Activated T-helper 2 cell treated with anti-CD3 and anti-CD28 coated beads, Interferon-gamma antibody, Interleukin-2, Interleukin-4, amounts not matched to agents 10 μg/mL and 5 μg/mL and 100 μg/mL, durations not matched to agents 14 hours and 24 hours and 36 hours (primary cell): ENCODE measurements around the gene UVRAG. TPM values are rescaled to one million over a fixed set of nuclear protein-coding genes. Genes with fewer than 3 reads are reported as not detected.

ENCODE experiments used
- DNase-seq: peaks from one replicate; pipeline ENCODE4 v3.0.0; 2021; ENCODE audit warnings: low spot score
- H3K27ac Mint-ChIP-seq: one replicate; pipeline ENCODE4 v1.8.0; 2021; ENCODE audit warnings: mixed read lengths
- H3K27me3 Mint-ChIP-seq: one replicate; pipeline ENCODE4 v1.8.0; 2021; ENCODE audit warnings: low read depth, mixed read lengths
- H3K36me3 Mint-ChIP-seq: one replicate; pipeline ENCODE4 v1.8.0; 2021; ENCODE audit warnings: low read depth, mixed read lengths
- H3K4me1 Mint-ChIP-seq: one replicate; pipeline ENCODE4 v1.8.0; 2021; ENCODE audit warnings: low read depth, mixed read lengths
- H3K4me3 Mint-ChIP-seq: one replicate; pipeline ENCODE4 v1.8.0; 2021; ENCODE audit warnings: low read depth, mild to moderate bottlenecking, moderate library complexity, mixed read lengths
- H3K9me3 Mint-ChIP-seq: one replicate; pipeline ENCODE4 v1.8.0; 2021; ENCODE audit warnings: mixed read lengths
- intact Hi-C: fragments of 100-400 bp; cut with micrococcal nuclease; formaldehyde crosslinking; loops from one replicate; pipeline ENCODE4 v1.15.1; 2023
- total RNA-seq: library from RNA; stranded (reverse); gene quantifications from 2 replicates; pipeline ENCODE4 v1.2.3, GENCODE V29; 2022

UVRAG gene
- total RNA-seq, 1 donor from 2014 or later: 23.3 TPM

DNA sequence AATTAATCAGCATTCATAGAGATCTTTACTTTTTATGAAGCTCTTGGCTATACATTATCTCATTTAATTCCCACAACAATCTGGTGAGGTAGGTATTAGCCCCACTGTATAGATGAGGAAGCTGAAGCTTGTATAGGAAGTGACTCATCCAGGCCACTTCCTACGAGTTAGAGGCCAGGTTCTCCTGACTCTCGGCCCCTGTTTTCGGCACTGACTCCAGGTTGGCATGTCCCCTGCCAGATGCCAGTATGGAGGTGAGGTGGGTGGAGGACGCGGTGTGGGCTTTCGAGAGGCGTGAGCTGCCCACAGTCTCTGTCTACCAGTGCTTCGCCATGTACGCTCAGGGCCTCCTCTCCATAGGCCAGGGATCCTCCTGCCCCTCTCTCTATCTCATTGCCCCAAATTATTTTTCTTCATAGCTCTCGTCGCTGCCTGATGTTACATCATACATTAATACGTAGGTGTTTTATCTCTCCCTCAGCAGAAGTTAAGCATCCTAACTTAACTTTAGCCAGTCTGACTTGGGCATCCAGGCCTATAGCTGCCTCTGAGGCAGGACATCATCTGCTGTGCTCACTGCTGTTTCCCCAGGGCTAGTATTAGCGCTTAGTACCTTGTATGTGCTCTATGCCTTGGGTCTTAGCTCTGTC is 37.4 kb upstream of the UVRAG start:
- DNase-seq: no peak
- H3K27ac Mint-ChIP-seq: no peak overlapping the region
- H3K4me3 Mint-ChIP-seq: no peak overlapping the region

DNA sequence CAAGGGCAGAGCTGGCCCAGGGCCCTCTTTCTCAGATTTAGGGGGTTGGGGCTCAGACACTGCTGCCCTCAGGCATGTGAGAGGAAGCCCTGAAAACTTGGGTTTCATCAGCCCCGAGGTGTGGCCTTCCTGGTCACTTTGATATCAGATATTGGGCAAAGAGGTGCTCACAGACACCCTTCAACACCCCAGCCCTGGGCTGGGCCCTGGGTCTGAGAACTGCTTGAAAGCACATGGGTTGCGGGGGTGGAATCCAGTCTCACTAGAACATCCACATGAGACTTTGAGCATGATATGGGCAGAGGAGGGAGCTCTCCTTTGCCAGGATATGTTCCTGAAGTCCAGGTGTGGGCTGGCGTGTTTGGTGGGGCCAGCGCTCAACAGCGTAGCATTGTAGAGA is 36.0 kb upstream of the UVRAG start:
- no peak for DNase-seq
- no peak overlapping the region for H3K27ac Mint-ChIP-seq
- H3K4me1 Mint-ChIP-seq: peaks cover 20% of the 10 kb centered on the region
- H3K36me3 Mint-ChIP-seq: no peaks in the 10 kb centered on the region
- H3K27me3 Mint-ChIP-seq: no peaks in the 10 kb centered on the region
- no peak overlapping the region for H3K4me3 Mint-ChIP-seq
- H3K9me3 Mint-ChIP-seq: no peaks in the 10 kb centered on the region
- intact Hi-C loops: no loop called here

More for the DNA sequence above, 37.4 kb upstream of the UVRAG start:
- Mint-ChIP-seq H3K27me3 (no peaks in the 10 kb centered on the region), H3K9me3 (no peaks in the 10 kb centered on the region), H3K4me1 (peaks cover 25% of the 10 kb centered on the region), H3K36me3 (no peaks in the 10 kb centered on the region)
- intact Hi-C loops: no loop called here

DNA sequence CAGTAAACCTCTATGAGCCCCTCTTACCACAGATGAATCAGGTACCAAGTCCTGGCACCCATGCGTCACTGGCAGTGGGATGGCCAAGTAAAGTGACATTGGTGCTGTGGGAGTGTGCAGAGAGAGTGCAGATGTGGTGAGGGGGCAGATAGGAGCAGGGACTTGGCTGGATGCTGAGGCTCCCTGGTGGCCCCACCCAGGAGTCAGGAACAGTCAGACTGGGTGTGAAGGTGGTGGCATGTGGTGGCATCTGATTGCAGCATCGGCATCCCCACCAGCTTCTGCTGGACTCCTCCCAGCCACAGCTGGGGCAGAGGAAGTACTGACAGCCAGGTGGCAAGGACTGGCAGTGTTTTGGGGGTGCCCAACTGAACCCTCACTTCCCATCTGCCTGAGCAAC is 35.0 kb upstream of the UVRAG start:
- Mint-ChIP-seq H3K4me1 (peaks cover 20% of the 10 kb centered on the region), H3K9me3 (no peaks in the 10 kb centered on the region), H3K27ac (no peak overlapping the region)

DNA sequence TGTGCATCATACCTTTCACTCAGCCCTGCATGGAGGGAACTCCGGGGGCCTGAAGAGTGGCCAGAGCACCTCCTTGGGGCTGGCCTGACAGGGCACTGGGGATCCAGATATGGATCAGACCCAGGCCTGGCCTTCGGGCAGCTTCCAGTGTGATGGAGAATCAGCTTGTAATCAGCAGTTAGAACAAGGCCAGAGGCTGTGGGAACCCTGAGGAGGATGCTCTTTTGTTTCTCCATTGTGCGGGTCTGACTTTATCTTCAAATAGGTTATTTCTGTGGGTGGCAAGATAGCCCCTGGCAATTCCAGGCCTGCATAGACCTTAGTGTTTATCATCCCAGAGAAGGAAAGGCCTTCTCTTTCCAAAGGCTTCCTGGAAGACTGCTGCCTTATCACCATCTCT is 34.1 kb upstream of the UVRAG start:
- Mint-ChIP-seq H3K27ac (no peak overlapping the region), H3K9me3 (no peaks in the 10 kb centered on the region), H3K4me1 (peaks cover 20% of the 10 kb centered on the region), H3K36me3 (no peaks in the 10 kb centered on the region), H3K4me3 (no peak overlapping the region), H3K27me3 (no peaks in the 10 kb centered on the region)
- DNase-seq: no peak
- intact Hi-C loops: no loop called here

More for the DNA sequence above, 35.0 kb upstream of the UVRAG start:
- Mint-ChIP-seq H3K36me3 (no peaks in the 10 kb centered on the region), H3K27me3 (no peaks in the 10 kb centered on the region), H3K4me3 (no peak overlapping the region)
- intact Hi-C loops: no loop called here
- DNase-seq: no peak

DNA sequence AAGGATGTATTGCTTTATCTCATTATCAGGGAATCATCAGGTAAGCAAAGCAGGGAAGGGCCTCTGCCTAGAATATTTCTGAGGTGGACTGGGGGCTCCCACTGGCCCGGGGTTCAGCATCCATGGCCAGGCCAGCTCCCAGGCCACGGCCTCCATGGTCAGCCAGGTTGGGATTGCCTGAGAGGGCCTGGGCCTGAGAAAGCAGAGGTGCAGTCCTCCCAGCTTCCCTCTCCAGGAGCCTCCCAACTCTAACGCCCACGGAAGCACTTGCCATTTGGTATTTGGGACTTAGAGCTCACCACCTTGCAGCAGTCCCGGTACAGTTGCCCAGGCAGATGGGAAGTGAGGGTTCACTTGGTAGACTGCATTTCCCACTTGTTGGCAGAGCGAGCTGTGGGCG is 33.7 kb upstream of the UVRAG start:
- DNase-seq: no peak
- no peaks in the 10 kb centered on the region for H3K27me3 Mint-ChIP-seq
- intact Hi-C loops: no loop called here
- H3K27ac Mint-ChIP-seq: no peak overlapping the region
- H3K36me3 Mint-ChIP-seq: no peaks in the 10 kb centered on the region
- H3K4me3 Mint-ChIP-seq: no peak overlapping the region
- peaks cover 18% of the 10 kb centered on the region for H3K4me1 Mint-ChIP-seq
- no peaks in the 10 kb centered on the region for H3K9me3 Mint-ChIP-seq

DNA sequence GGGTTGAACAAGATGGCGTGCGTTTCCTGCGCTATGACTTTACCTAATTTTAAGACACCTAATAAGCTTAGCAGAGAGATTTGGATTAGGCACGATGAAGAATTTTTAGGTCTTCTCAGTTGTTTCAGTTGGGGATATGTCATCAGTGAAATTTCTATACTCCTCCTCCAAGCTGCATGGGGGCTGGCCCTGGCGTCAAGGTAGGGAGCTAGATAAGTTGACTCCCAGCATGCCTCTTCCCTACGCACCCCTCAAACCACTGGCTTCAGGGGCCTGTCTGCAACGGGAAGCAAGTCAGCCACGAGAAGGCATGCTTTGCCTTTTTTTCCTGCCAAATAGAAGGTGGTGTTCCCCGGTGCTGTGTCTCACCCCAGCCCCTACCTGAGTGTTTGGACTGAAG is 33.2 kb upstream of the UVRAG start:
- Mint-ChIP-seq H3K4me1 (peaks cover 16% of the 10 kb centered on the region), H3K9me3 (no peaks in the 10 kb centered on the region), H3K27ac (no peak overlapping the region), H3K27me3 (no peaks in the 10 kb centered on the region), H3K36me3 (no peaks in the 10 kb centered on the region), H3K4me3 (no peak overlapping the region)
- no peak for DNase-seq
- intact Hi-C loops: no loop called here

DNA sequence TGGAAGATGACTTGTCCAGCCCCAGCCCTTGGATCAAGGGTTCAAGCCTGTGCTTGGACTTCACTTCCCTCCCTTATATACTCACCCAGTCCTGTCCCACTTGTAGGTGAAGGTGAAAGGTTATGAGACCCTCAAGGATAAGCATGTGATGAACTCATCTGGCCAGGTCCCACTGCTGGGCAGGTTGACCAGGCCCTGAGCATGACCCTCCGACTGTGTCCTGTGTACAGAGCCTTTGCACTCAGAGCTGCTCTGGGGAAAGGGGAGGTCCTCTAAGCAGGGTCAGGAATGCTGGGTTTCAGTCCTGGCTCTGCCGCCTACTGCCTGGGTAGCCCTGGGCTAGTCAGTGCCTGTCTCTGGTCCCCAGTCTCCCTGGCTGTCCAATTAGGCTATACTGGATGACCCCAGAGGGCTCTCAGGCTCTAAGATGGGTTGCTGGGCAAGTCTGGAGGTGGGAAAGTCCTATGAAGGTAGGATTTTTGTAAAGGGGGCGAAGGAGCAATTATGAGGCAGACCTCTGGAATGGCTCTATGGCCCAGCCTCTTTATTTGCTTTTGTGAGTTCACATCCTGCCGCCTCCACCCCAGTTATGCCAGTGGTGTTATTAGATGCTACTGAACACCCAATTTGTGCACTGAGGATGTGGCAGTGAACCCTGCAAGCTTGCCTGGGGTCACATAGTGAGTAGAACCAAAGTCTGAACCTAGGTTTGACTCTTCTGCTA is 32.3 kb upstream of the UVRAG start:
- no peak for DNase-seq
- H3K4me3 Mint-ChIP-seq: no peak overlapping the region
- intact Hi-C loops: no loop called here
- H3K27ac Mint-ChIP-seq: no peak overlapping the region
- H3K4me1 Mint-ChIP-seq: peaks cover 8% of the 10 kb centered on the region
- no peaks in the 10 kb centered on the region for H3K36me3 Mint-ChIP-seq
- no peaks in the 10 kb centered on the region for H3K9me3 Mint-ChIP-seq
- H3K27me3 Mint-ChIP-seq: no peaks in the 10 kb centered on the region

DNA sequence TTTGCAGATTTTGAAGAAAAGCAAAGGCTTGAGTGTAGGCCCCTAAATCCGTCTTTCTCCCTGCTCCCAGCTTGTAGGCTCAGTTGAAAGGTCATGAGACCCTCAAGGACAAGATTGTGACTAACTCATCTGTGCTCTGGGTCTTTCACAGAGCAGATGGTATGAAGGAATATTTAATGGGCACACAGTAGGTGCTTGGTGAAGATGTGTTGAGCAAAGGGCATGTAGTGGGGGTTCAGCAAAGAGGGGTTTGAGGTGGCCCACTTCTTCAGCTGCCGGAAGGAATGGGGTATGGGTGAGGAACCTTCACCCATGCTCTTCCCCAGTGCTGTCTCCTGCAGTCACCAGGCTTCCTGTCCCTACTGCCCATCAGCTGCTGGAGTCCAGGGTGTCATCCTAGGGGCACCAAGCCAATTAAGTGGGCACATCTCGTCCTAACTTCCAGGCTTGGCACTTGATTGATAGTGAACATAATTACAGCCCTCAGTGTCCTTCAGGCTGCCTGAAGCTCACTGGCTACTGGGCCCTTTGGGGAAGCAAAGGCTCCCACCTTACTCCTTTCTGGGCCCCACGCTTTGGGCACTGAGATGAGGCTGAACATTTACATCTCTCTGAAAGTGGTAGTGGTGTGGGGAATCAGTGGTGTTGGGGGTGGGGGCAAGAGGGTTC is 31.5 kb upstream of the UVRAG start:
- intact Hi-C loops: no loop called here
- H3K36me3 Mint-ChIP-seq: no peaks in the 10 kb centered on the region
- DNase-seq: no peak
- H3K27ac Mint-ChIP-seq: no peak overlapping the region
- H3K9me3 Mint-ChIP-seq: no peaks in the 10 kb centered on the region
- no peak overlapping the region for H3K4me3 Mint-ChIP-seq
- peaks cover 2% of the 10 kb centered on the region for H3K4me1 Mint-ChIP-seq
- no peaks in the 10 kb centered on the region for H3K27me3 Mint-ChIP-seq

DNA sequence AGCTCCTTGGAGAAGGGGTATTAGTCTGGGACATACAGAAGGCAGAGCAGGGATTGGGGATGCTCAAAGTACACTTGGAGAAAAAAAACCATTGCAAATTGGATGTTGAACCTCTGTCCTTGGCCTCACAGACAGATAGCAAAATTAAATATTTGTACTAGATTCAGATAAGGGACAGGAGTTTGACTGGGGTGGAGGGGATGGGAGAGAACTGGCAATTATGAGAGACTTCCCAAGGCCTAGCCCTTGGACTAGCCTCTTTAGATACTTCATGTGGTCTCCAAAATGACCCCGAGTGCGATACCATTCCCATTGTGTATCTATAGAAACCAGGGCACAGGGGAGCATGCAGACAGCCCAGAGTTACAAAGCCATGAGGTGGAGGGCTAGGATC is 30.9 kb upstream of the UVRAG start:
- no peaks in the 10 kb centered on the region for H3K9me3 Mint-ChIP-seq
- DNase-seq: no peak
- no peaks in the 10 kb centered on the region for H3K27me3 Mint-ChIP-seq
- intact Hi-C loops: no loop called here
- no peak overlapping the region for H3K27ac Mint-ChIP-seq
- no peaks in the 10 kb centered on the region for H3K36me3 Mint-ChIP-seq
- no peak overlapping the region for H3K4me3 Mint-ChIP-seq
- H3K4me1 Mint-ChIP-seq: peaks cover 2% of the 10 kb centered on the region

DNA sequence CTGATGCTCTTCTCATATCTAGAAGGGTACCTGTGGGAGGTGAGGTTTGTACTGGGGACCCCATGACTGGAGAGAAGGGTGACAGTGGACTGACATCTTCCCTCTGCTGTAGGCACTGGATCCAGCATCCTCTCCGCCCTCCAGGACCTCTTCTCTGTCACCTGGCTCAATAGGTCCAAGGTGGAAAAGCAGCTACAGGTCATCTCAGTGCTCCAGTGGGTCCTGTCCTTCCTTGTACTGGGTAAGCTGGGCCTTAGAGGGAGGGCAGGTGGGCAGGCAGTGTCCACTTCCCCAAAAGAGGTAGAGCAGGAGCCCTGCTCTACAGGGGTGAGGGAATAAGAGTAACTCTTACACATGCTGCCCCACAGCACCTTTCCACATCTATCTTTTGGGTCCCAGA is 30.5 kb upstream of the UVRAG start:
- no peaks in the 10 kb centered on the region for H3K36me3 Mint-ChIP-seq
- DNase-seq: no peak
- H3K27ac Mint-ChIP-seq: no peak overlapping the region
- H3K9me3 Mint-ChIP-seq: no peaks in the 10 kb centered on the region
- H3K27me3 Mint-ChIP-seq: no peaks in the 10 kb centered on the region
- H3K4me1 Mint-ChIP-seq: peaks cover 2% of the 10 kb centered on the region
- intact Hi-C loops: no loop called here
- no peak overlapping the region for H3K4me3 Mint-ChIP-seq

DNA sequence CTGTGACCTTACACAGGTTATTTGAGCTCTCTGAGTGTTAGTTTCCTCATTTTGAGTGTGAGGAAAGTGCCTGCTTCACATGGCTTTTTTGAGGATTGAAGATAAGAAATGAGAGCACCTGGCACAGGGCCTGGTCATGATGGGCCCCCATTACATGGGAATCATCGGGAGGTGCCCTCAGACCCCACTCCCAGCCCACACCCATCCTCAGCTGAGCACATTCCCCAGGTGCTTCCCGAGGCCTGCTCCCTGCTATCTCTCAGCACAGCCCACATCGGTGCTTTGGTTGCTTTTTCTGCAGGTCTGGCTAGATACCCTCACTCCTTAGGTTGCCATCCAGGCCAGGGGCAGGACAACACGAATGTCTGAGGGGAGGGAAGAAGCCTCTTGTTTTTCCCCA is 29.8 kb upstream of the UVRAG start:
- DNase-seq: no peak
- Mint-ChIP-seq H3K27ac (no peak overlapping the region), H3K27me3 (no peaks in the 10 kb centered on the region), H3K4me3 (no peak overlapping the region), H3K4me1 (peaks cover 2% of the 10 kb centered on the region), H3K36me3 (no peaks in the 10 kb centered on the region), H3K9me3 (no peaks in the 10 kb centered on the region)
- intact Hi-C loops: no loop called here

DNA sequence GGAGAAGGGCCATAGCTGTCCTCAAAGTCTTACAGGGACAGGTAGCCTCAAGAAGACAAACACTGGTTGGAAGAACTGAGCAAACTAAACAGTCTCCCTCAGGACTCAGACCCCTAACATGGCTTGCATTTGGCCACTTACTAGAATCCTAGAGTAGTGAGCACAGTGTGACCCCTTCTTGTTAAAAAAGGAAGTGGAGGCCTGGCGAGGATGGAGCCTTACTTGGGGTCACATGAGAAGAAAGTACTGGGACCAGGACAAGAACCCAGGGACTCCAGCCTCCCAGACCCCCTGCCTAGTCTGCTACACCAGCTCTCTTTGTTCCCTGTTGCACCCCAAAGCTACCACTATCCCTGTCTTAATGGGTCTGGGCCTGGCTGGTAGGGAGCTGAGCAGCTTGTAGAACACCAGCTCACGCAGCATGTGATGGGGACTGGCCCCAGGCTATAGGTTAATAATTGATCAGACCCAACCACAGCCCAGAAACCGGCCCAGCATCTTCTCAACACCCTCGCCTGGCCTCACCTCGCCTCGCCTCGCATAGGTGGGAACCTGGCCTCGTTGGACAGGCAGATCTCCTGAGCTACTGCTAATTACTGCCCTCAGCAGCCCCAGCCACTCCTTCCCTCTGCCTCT is 28.8 kb upstream of the UVRAG start:
- intact Hi-C loops: no loop called here
- Mint-ChIP-seq H3K27ac (no peak overlapping the region), H3K9me3 (no peaks in the 10 kb centered on the region)

DNA sequence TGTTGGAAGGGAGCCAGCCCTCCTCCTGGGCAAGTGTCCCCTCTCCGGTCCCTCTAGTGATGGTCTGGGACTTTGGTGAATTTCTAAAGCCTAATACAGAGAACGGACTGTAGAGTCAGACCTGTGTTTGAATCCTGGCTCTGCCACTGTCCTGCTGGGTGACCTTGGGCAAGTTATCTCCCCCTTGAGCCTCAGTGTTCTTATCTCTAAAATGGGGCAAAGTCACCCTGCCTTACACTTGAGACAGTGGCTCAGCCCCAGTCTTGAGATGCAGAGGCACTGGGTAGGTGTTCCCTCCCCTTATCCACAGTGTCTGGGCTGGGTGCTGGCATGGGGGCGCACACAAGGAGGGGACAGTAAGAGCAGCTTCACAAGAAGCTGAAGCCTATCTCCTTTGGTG is 25.5 kb upstream of the UVRAG start:
- Mint-ChIP-seq H3K27ac (no peak overlapping the region), H3K4me1 (no peaks in the 10 kb centered on the region), H3K36me3 (no peaks in the 10 kb centered on the region), H3K27me3 (no peaks in the 10 kb centered on the region), H3K9me3 (no peaks in the 10 kb centered on the region), H3K4me3 (no peak overlapping the region)
- intact Hi-C loops: no loop called here
- DNase-seq: no peak

More for the DNA sequence above, 28.8 kb upstream of the UVRAG start:
- Mint-ChIP-seq H3K4me1 (peaks cover 2% of the 10 kb centered on the region), H3K4me3 (no peak overlapping the region), H3K27me3 (no peaks in the 10 kb centered on the region), H3K36me3 (no peaks in the 10 kb centered on the region)
- DNase-seq: no peak
